Activated CD4-positive, alpha-beta T cell treated with anti-CD3 and anti-CD28 coated beads for 36 hours (primary cell): ENCODE data around the gene RNF112. TPM values are rescaled to one million over a fixed set of nuclear protein-coding genes. Genes with fewer than 3 reads are reported as not detected.
"Not testable (repeated sequence)": the region's sequence is repeated elsewhere in the genome, so short reads cannot be mapped to it uniquely, and the experiment has no call there.

Experiments
- ATAC-seq: fragments of 200-7000 bp; cut with Tn5 transposase; one replicate; pipeline ENCODE4 v1.10.0; 2021; ENCODE audit warnings: mild to moderate bottlenecking, moderate library complexity
- CTCF ChIA-PET: fragments of 350-600 bp; sonication (Branson Sonifier 250); formaldehyde crosslinking; loops from one replicate; lab custom pipeline; 2021; ENCODE audit warnings: antibody characterized with exemption; lab: Charles Lee
- POLR2A ChIA-PET: fragments of 350-600 bp; sonication (Branson Sonifier 250); formaldehyde crosslinking; loops from one replicate; lab custom pipeline; 2021; ENCODE audit warnings: antibody characterized with exemption, inconsistent platforms; lab: Charles Lee
- DNase-seq: peaks from one replicate; pipeline ENCODE4 v3.0.0-alpha.2; 2020
- H3K27ac Mint-ChIP-seq: one replicate; pipeline ENCODE4 v1.8.0; 2021; ENCODE audit warnings: mixed read lengths
- H3K27me3 Mint-ChIP-seq: one replicate; pipeline ENCODE4 v1.8.0; 2021; ENCODE audit warnings: mixed read lengths
- H3K36me3 Mint-ChIP-seq: one replicate; pipeline ENCODE4 v1.8.0; 2021; ENCODE audit warnings: low read depth, mixed read lengths
- H3K4me1 Mint-ChIP-seq: one replicate; pipeline ENCODE4 v1.8.0; 2021; ENCODE audit warnings: mixed read lengths
- H3K4me3 Mint-ChIP-seq: one replicate; pipeline ENCODE4 v1.8.0; 2021; ENCODE audit warnings: mild to moderate bottlenecking, moderate library complexity, mixed read lengths
- H3K9me3 Mint-ChIP-seq: one replicate; pipeline ENCODE4 v1.8.0; 2021; ENCODE audit warnings: low read depth, mixed read lengths
- intact Hi-C, 2 experiments: fragments of 100-400 bp; cut with DNase I in 1 of 2; cut with micrococcal nuclease in 1 of 2; formaldehyde crosslinking; loops; one replicate each; pipeline versions ENCODE4 v1.14.2 to v1.15.1; 2022 to 2024; cut with DNase I, micrococcal nuclease
- total RNA-seq, 2 experiments: library from RNA; stranded (reverse); gene quantifications; one replicate each; pipeline ENCODE4 v1.2.3, GENCODE V29; 2021

RNF112 gene
- total RNA-seq, 2 experiments from 2014 or later, result 0.26 to 0.55 TPM

- ATAC-seq, result peak; percentile 60
- H3K4me3 Mint-ChIP-seq, result no peak overlapping the region
- CTCF ChIA-PET, result no interaction called here
- H3K9me3 Mint-ChIP-seq, result peaks cover 4% of the 10 kb centered on the region
- intact Hi-C loops, result no loop called here
- no peaks in the 10 kb centered on the region for H3K36me3 Mint-ChIP-seq
- H3K27me3 Mint-ChIP-seq, result peaks cover 8% of the 10 kb centered on the region
- POLR2A ChIA-PET, result no interaction called here
- DNase-seq, result peak; percentile 42
- no peak overlapping the region for H3K27ac Mint-ChIP-seq
- H3K4me1 Mint-ChIP-seq, result peaks cover 3% of the 10 kb centered on the region
Measured at GRCh38 chr17:19440421-19440820, 29.4 kb downstream of the RNF112 start.

DNA sequence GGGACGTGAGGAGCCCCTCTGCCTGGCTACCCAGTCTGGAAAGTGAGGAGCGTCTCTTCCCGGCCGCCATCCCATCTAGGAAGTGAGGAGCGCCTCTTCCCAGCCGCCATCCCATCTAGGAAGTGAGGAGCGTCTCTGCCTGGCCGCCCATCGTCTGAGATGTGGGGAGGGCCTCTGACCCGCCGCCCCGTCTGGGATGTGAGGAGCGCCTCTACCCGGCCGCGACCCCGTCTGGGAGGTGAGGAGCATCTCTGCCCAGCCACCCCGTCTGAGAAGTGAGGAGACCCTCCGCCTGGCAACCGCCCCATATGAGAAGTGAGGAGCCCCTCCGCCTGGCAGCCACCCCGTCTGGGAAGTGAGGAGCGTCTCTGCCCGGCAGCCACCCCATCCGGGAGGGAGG, 30.3 kb downstream of the RNF112 start:
- H3K4me1 Mint-ChIP-seq, ATAC-seq, H3K27ac Mint-ChIP-seq, H3K4me3 Mint-ChIP-seq, POLR2A ChIA-PET, intact Hi-C loops, H3K27me3 Mint-ChIP-seq, H3K36me3 Mint-ChIP-seq, H3K9me3 Mint-ChIP-seq, CTCF ChIA-PET, DNase-seq: not testable (repeated sequence)

DNA sequence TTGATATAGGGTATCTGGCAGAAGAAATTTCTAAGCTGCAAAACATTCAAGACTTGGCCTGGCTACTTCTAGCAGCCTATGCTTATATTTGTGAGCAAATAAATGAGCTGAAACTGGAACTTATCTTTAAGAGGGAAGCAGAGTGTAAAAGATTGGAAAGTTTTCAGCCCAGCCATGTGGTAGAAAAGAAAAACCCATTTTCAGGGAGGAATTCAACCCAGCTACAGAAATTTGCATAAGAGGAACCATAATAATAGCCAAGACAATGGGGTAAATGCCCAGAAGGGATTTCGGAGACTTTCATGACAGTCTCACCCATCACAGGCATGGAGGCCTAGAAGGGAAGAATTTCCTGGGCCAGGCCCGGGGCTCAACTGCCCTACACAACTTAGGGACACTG, 31.7 kb downstream of the RNF112 start:
- no peak for DNase-seq
- POLR2A ChIA-PET, result no interaction called here
- no peak overlapping the region for H3K4me3 Mint-ChIP-seq
- no peak for ATAC-seq
- H3K36me3 Mint-ChIP-seq, result no peaks in the 10 kb centered on the region
- H3K27ac Mint-ChIP-seq, result no peak overlapping the region
- H3K9me3 Mint-ChIP-seq, result peaks cover 4% of the 10 kb centered on the region
- intact Hi-C loops, result no loop called here
- H3K27me3 Mint-ChIP-seq, result peaks cover 11% of the 10 kb centered on the region
- peaks cover 6% of the 10 kb centered on the region for H3K4me1 Mint-ChIP-seq
- CTCF ChIA-PET, result interaction anchor here (0.6 to 1.0 kb wide), 2 partner anchors 80 to 438 kb away, joined by 5 to 6 read pairs; partner anchors contain the start of gene B9D1

GRCh38 chr17:19443148-19443547, 32.1 kb downstream of the RNF112 start:
- peaks cover 4% of the 10 kb centered on the region for H3K9me3 Mint-ChIP-seq
- H3K27me3 Mint-ChIP-seq, result peaks cover 11% of the 10 kb centered on the region
- ChIA-PET CTCF (interaction anchor here (0.6 to 1.0 kb wide), 3 partner anchors 19 to 437 kb away, joined by 3 to 6 read pairs (median 5); partner anchors contain the start of gene B9D1), POLR2A (no interaction called here)
- peaks cover 6% of the 10 kb centered on the region for H3K4me1 Mint-ChIP-seq
- DNase-seq (no peak), ATAC-seq (no peak)
- no peak overlapping the region for H3K4me3 Mint-ChIP-seq
- intact Hi-C loops, result no loop called here
- H3K36me3 Mint-ChIP-seq, result no peaks in the 10 kb centered on the region
- no peak overlapping the region for H3K27ac Mint-ChIP-seq

DNA sequence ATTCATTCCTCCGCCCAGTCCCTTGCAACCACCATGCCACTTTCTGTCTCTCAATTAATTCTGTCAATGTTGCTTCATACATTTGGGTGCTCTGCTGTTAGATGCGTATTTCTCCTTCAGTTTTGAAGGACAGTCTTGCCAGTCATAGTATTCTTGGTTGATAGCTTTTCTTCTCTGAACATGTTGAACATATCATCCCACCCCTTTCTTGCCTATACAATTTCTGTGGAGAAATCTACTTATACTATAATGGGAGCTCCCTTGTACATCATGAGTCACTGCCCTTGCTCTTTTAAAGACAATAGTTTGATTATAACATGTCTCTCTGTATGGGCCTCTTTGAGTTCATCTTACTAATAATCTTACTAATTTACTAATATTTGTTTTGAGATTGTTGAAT, 34.1 kb downstream of the RNF112 start:
- no peak overlapping the region for H3K27ac Mint-ChIP-seq
- intact Hi-C loops, result loop anchor here in 1 of 2 experiments (5.0 kb wide), 1 partner anchor 68 kb away; the partner anchor contains the start of gene MAPK7
- CTCF ChIA-PET, result interaction anchor here (0.7 to 4.1 kb wide), 4 partner anchors 27 to 82 kb away, joined by 3 to 15 read pairs (median 6); partner anchors contain the start of genes B9D1 and MAPK7
- peaks cover 4% of the 10 kb centered on the region for H3K9me3 Mint-ChIP-seq
- POLR2A ChIA-PET, result no interaction called here
- no peaks in the 10 kb centered on the region for H3K36me3 Mint-ChIP-seq
- DNase-seq, result no peak
- peaks cover 13% of the 10 kb centered on the region for H3K27me3 Mint-ChIP-seq
- no peak for ATAC-seq
- H3K4me1 Mint-ChIP-seq, result peaks cover 6% of the 10 kb centered on the region
- H3K4me3 Mint-ChIP-seq, result no peak overlapping the region

DNA sequence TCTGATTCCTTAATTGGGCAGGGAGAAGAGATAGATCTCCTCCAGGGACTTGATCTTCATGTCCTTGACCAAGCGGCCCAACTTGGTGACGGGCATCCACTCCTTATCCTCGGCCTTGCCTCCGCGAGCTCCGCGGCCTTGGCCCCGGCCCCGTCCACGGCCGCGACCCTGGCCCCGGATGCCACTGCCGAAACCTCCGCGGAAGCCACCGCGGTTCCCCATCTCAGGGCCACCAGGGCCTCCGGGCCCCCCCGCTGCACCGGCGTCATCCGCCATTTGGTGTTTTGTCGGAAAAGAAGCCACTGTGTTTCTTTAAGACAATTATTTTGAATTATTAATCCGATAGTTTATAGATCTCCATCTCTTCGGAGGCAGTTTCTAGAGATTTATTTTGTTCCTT, 35.5 kb downstream of the RNF112 start:
- H3K36me3 Mint-ChIP-seq, H3K27me3 Mint-ChIP-seq, ATAC-seq, H3K4me1 Mint-ChIP-seq, H3K9me3 Mint-ChIP-seq, DNase-seq, H3K27ac Mint-ChIP-seq, H3K4me3 Mint-ChIP-seq: not testable (repeated sequence)
- intact Hi-C loops, result loop anchor here in 1 of 2 experiments (5.0 kb wide), 1 partner anchor 69 kb away; the partner anchor contains the start of gene MAPK7
- POLR2A ChIA-PET, result interaction anchor here (1.0 kb wide), 1 partner anchor 83 kb away, joined by 3 read pairs; no protein-coding TSS in a partner anchor
- CTCF ChIA-PET, result interaction anchor here (0.6 to 4.1 kb wide), 12 partner anchors 11 to 141 kb away, joined by 3 to 51 read pairs (median 4); partner anchors contain the start of genes B9D1 and MAPK7

DNA sequence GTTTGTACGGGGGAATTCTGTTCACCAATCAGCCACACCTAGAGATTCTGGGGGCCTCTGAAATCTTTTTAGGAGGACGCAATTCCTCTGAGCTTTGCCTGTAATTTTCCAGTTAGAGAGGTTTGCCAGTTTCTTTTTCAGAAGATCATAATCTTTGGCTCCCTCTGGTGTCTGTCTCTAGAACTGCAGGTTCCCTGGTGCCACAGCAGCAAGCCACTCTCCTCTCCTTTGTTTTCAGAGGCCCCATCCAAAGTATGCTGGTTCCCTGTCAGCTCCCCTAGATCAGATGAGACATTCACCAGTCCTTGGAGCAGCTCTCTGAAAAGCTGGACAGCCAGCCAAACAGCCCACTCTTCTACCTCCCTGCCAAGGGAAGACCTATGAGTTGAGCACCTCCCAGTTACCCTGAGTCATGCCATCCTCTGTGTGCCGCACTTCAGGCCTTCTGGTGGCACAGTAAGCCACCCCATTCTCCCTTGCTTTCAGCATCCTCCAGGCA, 36.1 kb downstream of the RNF112 start:
- Mint-ChIP-seq H3K9me3 (peaks cover 4% of the 10 kb centered on the region), H3K4me1 (peaks cover 3% of the 10 kb centered on the region), H3K27ac (no peak overlapping the region), H3K4me3 (no peak overlapping the region), H3K36me3 (no peaks in the 10 kb centered on the region), H3K27me3 (peaks cover 9% of the 10 kb centered on the region)
- POLR2A ChIA-PET, result interaction anchor here (0.7 to 1.0 kb wide), 2 partner anchors 29 to 84 kb away, joined by 3 read pairs; no protein-coding TSS in a partner anchor
- peak; percentile 49 for ATAC-seq
- CTCF ChIA-PET, result interaction anchor here (0.6 to 4.1 kb wide), 16 partner anchors 9 to 208 kb away, joined by 3 to 51 read pairs (median 3); partner anchors contain the start of genes B9D1 and MAPK7
- DNase-seq, result peak; percentile 76
- intact Hi-C loops, result loop anchor here (1.0 to 5.0 kb wide), 2 partner anchors 70 to 84 kb away; partner anchors contain the start of gene MAPK7 (in 1 of the 2)

DNA sequence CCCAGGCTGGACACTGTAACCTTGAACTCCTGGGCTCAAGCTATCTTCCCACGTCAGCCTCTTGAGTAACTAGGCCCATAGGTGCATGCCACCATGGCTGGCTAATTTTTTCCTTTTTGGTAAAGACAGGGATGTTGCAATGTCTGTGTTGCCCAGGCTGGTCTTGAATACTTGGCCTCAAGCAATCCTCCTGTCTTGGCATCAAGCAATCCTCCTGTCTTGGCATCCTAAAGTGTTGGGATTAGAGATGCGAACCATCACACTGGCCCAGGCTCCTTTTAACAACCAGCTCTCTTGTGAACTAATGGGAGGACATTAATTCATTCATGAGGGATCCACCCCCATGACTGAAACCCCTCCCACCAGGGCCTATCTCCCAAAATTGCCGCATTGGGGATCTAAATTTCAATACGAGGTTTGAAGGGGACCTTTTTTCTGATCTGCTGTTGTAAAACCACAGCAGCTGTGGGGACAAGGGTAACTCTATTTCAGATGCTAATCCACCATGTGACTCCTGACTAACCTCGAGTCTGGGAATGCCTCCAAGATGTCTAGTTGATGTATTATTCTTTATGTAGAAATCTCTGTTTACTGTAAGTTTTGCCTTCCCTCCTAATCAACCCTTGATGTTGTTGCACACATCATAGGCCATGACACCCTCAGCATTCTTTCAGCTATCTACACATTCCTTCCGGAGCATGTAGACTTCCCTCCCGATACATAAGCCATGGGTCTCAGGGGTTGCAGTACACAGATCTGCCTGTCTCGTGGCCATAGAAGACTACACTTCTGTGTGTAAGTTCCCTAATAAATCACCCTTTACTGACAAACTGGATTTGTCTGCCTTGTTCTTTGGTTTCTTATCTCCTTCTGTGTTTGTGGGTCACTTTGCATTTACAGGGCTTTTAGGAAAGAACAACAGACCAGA, 37.6 kb downstream of the RNF112 start:
- DNase-seq (no peak), ATAC-seq (no peak)
- peaks cover 3% of the 10 kb centered on the region for H3K4me1 Mint-ChIP-seq
- ChIA-PET CTCF (interaction anchor here (1.0 to 4.1 kb wide), 6 partner anchors 8 to 207 kb away, joined by 3 to 51 read pairs (median 7); partner anchors contain the start of genes B9D1 and MAPK7), POLR2A (no interaction called here)
- peaks cover 12% of the 10 kb centered on the region for H3K27me3 Mint-ChIP-seq
- H3K27ac Mint-ChIP-seq, result no peak overlapping the region
- H3K4me3 Mint-ChIP-seq, result no peak overlapping the region
- H3K9me3 Mint-ChIP-seq, result peaks cover 4% of the 10 kb centered on the region
- no peaks in the 10 kb centered on the region for H3K36me3 Mint-ChIP-seq
- intact Hi-C loops, result loop anchor here in 1 of 2 experiments (2.0 to 5.0 kb wide), 2 partner anchors 14 to 71 kb away; partner anchors contain the start of gene MAPK7

GRCh38 chr17:19449656-19450055, 38.6 kb downstream of the RNF112 start:
- H3K4me1 Mint-ChIP-seq, result peaks cover 3% of the 10 kb centered on the region
- POLR2A ChIA-PET, result no interaction called here
- no peak overlapping the region for H3K4me3 Mint-ChIP-seq
- intact Hi-C loops, result loop anchor here in 1 of 2 experiments (2.0 to 5.0 kb wide), 2 partner anchors 13 to 72 kb away; partner anchors contain the start of gene MAPK7
- H3K36me3 Mint-ChIP-seq, result no peaks in the 10 kb centered on the region
- H3K9me3 Mint-ChIP-seq, result peaks cover 4% of the 10 kb centered on the region
- CTCF ChIA-PET, result interaction anchor here (0.7 to 3.7 kb wide), 2 partner anchors 87 to 93 kb away, joined by 3 to 51 read pairs; partner anchors contain the start of gene B9D1
- peaks cover 12% of the 10 kb centered on the region for H3K27me3 Mint-ChIP-seq
- DNase-seq (no peak), ATAC-seq (no peak)
- no peak overlapping the region for H3K27ac Mint-ChIP-seq

DNA sequence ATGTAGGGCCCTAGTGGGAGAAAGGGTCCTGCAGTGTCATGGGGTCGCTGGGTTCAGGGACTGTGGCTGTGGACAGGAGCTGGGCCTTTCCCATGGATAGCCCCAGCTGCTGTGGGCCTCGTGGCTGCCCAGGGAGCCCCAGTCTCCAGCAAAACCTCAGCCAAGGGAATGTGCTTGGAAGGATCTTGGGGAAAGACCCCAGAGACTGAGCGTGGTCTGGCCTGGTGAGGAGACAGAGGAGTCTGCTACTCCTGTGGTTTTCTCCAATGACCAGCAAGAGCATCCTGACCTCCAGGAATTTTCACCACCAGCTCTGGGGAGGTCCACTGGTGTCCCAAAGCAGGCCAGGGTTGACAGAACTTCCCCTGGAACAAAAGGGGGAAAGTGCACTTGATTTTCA, 42.3 kb downstream of the RNF112 start:
- Mint-ChIP-seq H3K9me3 (no peaks in the 10 kb centered on the region), H3K4me3 (no peak overlapping the region), H3K27me3 (peaks cover 6% of the 10 kb centered on the region), H3K27ac (no peak overlapping the region), H3K36me3 (no peaks in the 10 kb centered on the region), H3K4me1 (peaks cover 6% of the 10 kb centered on the region)
- ChIA-PET CTCF (no interaction called here), POLR2A (no interaction called here)
- no peak for DNase-seq
- ATAC-seq, result no peak
- intact Hi-C loops, result no loop called here

GRCh38 chr17:19454074-19454473, 43.0 kb downstream of the RNF112 start:
- Mint-ChIP-seq H3K4me3 (no peak overlapping the region), H3K9me3 (no peaks in the 10 kb centered on the region), H3K36me3 (no peaks in the 10 kb centered on the region), H3K27ac (no peak overlapping the region), H3K4me1 (peaks cover 9% of the 10 kb centered on the region), H3K27me3 (peaks cover 6% of the 10 kb centered on the region)
- ATAC-seq (no peak), DNase-seq (no peak)
- ChIA-PET CTCF (interaction anchor here (0.9 kb wide), 1 partner anchor 91 kb away, joined by 6 read pairs; the partner anchor contains the start of gene B9D1), POLR2A (no interaction called here)
- intact Hi-C loops, result loop anchor here in 1 of 2 experiments (2.0 kb wide), 1 partner anchor 19 kb away; no protein-coding TSS in a partner anchor
